HG03432 (cell line): ENCODE data around the gene PURA.

ENCODE experiments used
- ATAC-seq: cut with Tn5 transposase; IDR thresholded peaks from one replicate; pipeline ENCODE4 v1.9.1; 2021; ENCODE audit warnings: mild to moderate bottlenecking, moderate library complexity; ENCODE audit not compliant: unreplicated experiment

The PURA gene

DNA sequence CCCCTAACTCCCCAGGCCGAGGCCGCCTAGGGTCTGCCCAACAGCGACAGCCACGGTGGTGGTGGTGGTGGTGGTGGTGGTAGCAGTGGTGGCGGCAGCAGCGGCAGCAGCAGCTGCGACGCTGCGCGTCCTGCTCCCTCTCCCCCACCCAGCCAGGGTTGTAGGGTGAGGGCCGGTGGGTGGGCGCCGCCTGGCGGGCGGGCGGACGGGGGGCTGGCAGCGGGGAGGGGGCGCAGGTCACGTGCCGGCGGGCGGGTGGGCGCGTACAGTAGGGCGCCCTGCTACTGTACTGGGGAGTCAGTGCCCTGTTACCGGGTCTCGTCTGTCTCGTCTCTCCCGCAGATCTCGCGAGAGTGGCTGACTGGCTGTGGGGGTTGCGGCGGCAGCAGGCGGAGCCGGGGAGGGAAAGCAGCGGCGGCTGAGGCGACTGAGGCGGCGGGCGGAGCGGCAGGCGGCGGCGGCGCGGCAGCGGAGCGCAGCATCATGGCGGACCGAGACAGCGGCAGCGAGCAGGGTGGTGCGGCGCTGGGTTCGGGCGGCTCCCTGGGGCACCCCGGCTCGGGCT, at the start of gene PURA:
Gene PURA, plus strand, starts transcription at position 411 of the 565 bp plus-strand sequence. Its CDS starts 73 bp downstream, at position 484.
- ATAC-seq: peak; percentile 89

DNA sequence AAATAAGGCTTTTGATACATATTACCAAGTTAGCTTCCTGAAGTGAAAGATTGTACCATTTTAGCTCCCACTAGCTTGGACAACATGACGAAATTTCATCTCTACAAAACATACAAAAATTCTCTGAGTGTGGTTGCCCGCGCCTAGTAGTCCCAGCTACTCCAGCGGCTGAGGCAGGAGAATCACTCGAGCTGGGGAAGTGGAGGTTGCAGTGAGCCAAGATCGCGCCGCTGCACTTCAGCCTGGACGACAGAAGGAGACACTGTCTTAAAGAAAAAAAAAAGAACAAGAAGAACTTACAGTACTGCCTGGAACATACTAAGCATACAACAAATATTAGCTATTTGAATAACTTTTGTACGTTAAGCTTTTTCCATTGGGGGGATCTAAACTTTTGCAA, 41.1 kb upstream of the PURA start:
- ATAC-seq: no peak

DNA sequence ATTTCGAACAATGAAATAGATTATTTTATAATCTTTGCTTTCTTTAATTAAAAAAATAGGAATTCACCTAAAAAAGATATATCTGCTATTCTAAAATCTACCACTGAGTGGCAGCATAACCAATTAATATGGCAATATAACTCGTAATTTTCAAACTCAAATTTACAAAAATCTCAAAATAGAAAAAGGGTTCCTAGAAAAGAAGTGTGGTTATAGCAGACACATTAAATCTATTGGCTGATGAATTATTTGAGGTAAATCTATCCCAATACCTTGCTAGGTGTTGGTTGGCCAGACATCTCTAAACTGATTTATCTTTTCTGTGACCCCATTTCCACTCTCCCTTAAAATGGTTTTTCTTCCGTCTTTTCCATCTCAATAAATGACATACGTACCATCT, 40.6 kb upstream of the PURA start:
- ATAC-seq: no peak

DNA sequence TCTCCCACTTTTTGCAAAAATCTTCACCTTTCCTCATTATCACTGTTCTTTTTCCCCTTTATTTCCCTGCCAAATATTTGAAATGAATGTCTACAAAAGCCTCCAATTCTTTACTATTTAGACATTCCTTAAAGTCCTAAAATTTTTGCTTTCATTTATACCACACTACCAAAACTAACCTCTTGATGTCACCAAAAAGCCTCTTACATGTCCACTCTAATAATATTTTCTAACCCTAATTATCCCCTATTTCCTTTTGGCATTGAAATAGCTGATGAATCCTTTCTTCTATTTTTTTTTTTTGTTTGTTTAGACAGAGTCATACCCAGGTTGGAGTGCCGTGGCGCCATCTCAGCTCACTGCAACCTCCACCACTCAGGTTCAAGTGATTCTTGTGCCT, 38.5 kb upstream of the PURA start:
- no peak for ATAC-seq

DNA sequence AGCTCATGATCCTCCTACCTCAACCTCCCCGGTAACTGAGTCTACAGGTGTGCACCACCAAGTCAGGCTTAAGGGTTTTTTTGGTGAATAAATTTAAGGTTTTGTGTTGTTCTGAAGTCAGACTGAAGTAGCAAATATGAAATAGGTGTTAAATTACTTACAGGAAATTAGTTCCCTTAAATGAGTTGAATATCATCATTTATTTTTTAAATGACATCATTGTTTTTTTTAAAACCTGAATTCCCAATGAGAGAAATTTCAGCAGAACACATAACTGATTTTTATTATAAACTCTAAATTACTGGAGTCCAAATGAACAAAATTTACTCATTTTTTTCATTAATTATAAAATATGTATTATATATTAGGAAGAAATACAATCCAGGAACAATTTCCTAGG, 37.8 kb upstream of the PURA start:
- no peak for ATAC-seq

DNA sequence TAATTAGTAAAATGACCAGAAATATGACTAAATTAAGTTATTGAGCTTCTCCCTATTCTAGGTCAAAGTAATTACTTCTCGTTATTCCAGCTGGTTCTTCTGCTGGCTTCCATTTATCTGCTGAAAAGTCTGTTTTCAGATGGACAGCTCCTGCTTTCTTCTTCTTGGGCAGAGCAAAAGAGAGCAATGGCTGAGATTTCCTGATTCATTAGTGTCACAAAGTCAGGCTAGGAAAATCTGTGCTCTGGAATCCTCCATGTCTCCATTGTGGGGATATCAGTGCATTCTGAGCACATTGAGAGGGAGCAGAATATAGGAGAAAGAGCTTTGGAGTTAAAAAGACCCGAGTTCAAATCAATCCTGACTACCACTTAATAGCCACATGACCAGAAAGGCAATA, 37.1 kb upstream of the PURA start:
- no peak for ATAC-seq

DNA sequence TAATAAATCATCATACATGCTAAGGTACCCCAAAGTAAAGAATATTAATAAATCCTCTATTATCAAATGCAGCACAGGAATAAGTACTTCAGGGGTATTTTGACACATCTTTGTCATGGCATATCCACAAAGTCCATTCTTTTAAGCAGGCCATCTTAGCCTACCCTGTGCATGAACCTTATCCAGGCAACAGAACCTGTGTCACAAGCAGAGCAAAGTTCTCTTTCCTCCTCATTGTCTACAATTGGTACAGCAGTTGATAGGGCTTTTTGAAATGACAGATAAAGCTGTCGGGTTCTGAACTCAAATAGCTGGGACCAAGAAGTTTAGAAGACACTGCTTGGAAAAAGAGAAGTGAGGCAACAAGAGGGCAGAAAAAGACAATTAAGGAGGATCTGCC, 30.8 kb upstream of the PURA start:
- ATAC-seq: no peak

DNA sequence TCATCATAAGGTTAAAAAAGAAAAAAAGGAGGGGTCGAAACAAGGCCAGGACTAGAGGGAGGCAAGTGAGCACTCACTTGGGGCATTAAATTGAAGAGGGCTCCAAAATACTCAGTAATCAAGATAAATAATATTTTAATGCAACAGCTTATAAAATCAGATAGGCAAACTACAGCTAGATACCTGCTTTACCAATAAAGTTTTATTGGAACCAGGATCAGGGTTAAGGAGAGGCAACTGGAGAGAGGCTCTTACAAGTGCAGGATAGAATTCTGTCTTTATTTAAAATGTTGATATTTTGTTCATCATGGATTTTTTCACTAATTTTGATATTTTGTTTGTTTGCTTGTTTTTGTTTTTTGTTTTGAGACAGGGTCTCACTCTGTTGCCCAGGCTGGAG, 30.3 kb upstream of the PURA start:
- ATAC-seq: no peak

DNA sequence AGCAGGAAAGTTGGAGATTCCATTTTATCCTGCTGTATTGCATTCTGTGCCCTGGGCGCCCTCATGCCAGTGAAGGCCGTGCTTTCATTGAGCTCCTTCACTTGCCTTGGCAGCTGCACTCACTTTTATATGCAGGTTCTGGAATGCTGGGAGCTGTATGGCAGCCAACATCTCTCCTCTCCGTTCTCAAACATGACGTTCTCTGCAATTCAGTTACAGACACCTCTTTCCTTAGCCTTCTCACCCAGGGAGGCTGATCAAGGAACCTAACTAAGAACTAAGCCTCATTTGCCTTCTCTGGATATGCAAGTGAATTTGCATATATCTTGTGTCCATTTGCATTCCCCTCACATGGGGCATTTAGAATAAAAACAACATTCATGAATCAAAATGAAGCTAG, 29.4 kb upstream of the PURA start:
- no peak for ATAC-seq

DNA sequence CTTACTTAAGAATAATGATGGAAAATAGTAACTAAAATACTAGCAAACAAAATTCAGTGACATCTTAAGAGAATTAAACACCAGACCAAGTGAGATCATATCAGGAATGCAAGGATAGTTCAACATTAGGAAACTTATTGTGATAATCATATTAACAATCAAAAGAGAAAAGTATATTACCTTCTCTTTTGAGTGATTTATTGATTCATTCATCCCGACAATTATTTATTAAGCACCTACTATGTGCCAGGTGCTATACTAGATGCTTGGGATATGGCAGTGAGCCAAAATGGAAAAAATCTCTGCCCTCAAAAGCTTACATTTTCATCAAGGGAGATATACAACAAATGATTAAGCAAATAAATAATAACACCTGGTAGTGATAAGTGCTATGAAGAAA, 23.7 kb upstream of the PURA start:
- no peak for ATAC-seq

DNA sequence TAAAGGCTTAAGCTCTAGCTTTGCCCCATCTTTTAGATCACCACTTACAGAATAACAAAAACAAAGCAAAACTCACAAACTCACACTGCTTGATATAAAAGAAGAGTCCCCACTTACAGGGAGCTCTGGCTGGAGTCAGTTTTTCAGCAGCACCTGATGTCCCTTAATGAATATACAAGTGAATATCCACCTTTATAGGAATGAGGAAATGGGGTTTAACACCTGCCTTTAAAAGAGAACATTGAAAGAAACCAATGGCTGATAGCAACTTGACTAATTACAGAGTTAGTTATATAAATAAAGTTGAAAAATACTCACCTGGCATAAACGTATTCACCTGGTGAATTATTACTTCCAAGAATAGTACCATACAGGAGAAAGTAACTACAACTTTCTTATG, 20.7 kb upstream of the PURA start:
- no peak for ATAC-seq

DNA sequence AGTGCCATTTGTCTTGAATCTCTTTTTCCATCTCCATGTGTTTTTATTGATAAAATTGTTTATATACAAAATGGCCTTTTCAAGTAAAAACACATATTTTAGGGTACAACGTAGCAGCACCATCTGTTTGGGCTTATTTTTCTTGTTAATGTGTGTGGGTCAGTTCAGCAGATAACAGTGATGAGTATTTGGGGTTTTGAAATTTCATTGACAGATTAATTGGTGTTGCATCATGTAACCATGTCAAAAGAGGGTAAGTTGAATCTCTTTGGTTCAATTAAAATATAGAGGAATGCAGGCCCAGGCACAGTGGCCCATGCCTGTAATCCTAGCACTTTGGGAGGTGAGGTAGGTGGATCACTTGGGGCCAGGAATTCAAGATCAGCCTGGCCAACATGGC, 20.0 kb upstream of the PURA start:
- ATAC-seq: no peak

DNA sequence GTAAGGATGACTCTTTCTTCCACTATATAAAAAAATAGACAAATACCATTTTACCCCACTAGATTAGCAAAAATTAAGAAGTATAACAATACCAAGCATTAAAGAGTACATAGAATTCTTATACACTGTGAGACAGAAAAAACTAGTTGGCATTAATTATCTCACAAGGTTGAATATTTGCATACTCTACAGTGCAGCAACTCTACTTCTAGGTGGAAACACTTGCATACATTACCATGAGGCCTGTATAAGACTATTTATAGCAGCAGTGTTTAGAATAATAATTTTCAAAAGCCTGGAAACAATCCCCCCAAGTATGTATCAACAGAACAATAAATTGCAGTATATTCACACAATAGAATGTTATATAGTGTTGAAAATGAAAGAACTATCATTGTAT, 19.0 kb upstream of the PURA start:
- ATAC-seq: no peak

DNA sequence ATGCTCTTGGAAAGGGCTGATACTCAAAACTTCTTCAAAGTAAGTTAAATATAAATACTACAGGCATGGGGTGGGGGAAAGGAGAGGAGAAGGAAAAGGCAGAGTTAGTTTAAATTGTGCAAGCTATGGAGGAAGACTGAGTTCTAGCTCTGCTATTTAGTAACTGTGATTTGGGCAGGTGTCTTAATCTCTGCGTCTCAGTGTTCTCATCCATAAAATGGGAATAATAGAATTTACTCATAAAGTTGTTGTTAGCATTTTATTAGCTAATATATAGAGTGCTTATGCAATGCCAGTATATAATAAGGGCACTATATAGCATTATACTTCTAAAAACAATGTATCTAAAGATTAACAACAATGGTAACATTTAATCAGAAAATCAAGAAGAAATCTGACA, 12.7 kb upstream of the PURA start:
- no peak for ATAC-seq

DNA sequence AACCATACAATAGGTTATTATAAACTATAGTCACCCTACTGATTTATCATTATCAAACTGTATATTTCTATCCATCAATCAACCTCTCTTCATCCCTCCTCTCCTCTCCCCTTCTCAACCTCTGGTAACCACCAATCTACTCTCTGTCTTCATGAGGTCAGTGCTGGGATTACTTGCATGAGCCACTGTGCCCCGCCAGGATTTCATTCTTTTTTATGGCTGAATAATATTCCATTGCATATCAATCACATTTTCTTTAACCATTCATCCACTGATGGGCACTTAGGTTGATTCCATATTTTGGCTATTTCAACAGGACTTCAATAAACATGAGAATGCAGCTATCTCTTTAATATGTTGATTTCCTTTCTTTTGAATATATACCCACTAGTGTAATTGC, 10.8 kb upstream of the PURA start:
- no peak for ATAC-seq

DNA sequence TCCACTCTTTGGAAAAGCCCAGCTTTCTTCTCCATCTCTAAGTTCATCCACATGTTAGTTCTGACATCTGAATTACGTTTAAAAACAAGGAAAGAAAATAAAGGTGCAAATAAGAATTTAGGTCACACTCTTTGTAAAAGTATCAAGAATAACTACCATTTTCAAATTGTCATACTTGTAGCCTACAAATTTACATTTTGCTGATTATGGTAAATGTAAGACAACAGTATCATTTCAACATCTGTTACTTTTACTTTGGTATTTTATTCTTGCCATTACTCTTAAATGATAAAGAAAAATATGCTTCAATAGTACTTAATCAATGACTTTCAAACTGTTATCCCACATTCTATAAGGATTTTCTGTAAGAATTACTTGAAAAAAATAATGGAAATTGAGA, 9.8 kb upstream of the PURA start:
- no peak for ATAC-seq

DNA sequence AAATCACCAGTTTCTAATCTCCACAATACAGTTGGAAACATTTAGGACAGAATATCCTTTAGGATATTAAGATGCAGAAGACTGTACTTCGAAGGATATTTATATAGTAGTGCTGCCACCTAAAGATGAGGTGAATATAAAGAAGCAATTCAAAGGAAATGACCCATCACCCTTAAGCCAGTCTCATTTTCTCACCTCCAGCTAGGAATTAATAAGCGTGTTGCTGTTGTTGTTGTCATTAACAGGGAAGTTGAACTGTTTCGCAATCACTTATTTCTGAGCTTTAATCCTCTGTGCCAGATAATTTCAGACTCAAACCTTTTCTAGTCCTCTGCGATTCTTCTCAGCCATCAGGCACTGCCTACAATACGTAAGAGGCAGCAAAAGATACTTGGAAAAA, 7.8 kb upstream of the PURA start:
- ATAC-seq: no peak

DNA sequence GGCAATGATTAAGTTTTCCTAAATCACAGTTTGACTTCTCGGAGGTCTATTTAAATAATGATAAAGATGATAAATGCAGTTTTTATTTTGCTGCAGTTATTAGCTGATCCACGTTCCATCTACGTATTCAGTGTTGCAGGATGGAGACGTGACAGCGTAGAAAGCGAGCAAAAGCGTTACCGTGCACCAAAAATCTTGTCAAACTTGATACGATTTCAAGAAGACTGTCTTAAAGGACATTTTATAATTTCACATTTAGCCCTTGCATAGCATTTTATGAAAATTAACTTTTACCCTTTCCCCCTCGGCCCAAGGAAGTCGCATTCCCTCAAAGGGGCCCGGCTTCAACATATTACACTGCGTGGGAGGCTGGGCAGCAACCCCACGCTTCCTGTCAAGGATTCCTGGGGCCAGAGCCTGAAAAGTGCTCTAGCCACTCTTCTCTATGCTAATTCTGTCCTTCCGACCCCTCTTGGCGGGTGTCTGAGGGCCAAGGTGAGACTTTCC, 7.1 kb upstream of the PURA start:
- no peak for ATAC-seq

DNA sequence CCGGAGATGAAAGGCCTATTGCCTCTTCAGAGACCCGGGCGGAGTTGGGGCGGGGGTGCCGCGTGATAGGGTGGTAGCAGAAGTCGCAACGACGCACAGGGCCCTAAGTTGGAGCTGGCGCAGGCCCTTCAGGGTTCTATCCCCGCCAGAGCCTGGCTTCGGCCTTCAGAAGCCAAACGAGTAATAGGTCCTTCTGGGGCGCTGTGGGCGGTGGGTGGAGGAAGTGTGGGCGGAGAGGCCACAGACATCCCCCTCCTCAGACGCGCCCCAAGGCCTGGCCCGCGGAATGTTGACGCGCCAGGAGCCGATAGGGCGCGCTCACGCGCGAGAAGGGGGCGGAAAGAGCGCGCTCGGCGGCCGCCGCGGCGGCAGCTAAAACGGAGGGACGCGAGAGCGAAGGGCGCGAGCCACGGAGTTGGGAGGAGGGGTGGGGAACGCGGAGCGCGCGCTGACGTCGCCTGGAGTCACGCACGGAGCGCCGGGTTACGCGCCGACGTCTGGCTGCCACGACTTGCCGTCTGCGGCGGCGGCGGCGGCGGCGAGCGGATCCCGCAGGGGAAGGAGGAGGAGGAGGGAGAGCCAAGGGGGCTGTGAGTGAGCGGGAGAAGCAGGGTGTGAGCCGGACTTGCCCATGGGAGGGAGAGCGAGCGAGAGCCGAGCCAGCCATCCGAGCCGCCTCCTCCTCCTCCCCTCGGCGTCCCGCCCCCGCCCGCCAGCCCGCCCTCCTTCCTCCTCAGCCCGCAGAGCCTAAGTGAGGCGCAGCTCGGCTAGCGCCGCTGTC, 6.4 kb upstream of the PURA start:
- peak; percentile 91 for ATAC-seq

DNA sequence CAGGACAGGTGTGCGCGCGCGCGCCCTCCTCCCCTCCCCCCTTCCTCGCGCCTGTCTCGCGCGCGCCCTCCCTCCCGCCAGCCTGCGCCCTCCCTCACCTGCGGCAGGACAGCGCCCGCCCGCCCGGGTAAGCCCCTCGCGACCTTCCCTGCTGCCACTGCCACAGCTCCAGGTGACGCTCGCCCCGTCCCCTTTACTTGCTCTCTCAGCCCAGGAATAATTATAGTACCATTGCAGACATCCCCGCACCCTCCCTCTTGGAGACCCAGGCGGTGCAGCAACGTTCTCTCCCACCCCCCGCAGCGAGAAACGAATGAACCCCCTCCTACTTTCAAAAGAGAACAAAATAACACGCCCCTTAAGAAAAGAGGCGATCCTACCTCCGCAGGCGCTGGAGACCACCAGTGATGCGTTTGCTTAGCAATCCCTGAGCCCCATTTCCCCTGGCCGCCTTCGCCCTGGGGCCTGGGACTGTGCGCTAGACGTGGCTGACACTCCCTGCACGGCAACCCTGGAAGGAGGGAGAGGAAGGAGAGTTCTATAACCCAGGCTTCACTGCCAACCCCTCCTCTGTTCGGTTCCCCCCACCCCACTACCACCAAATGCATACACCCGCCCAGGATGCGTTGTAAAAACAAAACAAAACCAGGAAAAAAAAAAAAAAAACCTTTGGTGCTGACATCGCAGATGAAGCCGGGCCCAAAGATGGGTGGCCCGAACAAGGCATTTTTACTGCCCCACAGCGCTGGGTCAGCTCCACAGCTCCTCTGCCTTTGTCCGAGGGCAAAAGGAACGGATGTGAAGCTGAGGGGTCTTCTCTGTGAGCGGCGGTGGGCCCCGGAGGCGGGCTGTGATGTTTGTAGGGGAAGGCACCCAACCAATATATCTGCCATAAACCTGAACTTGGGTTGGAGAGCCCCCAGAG, 5.6 kb upstream of the PURA start:
- ATAC-seq: no peak

DNA sequence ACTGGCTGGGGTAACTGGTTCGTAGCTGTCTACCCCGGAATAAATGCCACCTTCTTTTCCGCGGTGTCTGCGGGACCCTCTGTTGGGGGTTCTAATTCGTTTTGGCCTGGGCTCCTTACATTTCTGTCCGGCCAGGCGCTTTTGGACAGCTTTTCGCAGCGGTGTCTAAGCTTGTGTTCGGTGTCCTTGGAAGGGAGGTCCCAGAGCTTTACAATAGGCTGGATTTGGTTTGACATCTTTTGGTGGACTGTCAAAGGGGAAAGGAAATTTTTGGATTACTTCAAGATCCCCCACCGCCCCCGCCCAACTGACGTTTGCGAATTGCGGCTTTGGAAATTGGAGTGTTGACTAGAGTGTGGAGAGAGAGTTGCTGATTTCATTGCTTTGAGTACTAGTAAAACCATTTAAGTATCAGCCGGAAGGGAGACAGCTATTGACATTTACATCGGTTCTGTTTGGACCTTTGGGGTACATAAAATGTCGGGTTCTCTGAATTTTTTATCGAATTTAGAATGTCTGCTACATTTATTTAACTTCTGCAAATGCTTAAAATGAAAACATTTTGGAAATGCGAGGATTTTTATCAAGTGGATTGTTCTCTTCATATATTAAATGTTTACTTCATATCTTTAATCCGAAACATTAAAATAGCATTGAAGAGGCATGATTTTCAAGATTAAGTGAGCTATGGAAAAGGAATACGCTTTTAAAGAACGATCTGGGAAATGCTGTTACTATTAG, 4.7 kb upstream of the PURA start:
- ATAC-seq: no peak
